Panc1 (cell line): ENCODE results near the gene INTS13.
A peak's percentile ranks its signal among the peaks of the same experiment; 100 is the strongest.

ENCODE experiments used
- CTCF ChIP-seq: fragments of 450-650 bp; IDR thresholded peaks from 2 replicates; pipeline ENCODE4 v1.5.1; 2017; ENCODE audit warnings: mild to moderate bottlenecking
- POLR2AphosphoS5 ChIP-seq: IDR thresholded peaks from 2 replicates; pipeline ENCODE4 v1.6.1; 2012; ENCODE audit warnings: mild to moderate bottlenecking, low read depth, low read length, moderate library complexity
- REST ChIP-seq, 2 experiments: IDR thresholded peaks; 2 replicates each; pipeline ENCODE4 v1.6.1; 2011 to 2012; ENCODE audit warnings: low read depth in 2 of 2, control low read depth in 1 of 2, low read length in 1 of 2, mild to moderate bottlenecking in 1 of 2, moderate library complexity in 1 of 2; ENCODE audit not compliant: insufficient read depth in 1 of 2
- SIN3A ChIP-seq: IDR thresholded peaks from 2 replicates; pipeline ENCODE4 v1.6.1; 2012; ENCODE audit warnings: low read depth, mild to moderate bottlenecking, low read length, moderate library complexity, borderline replicate concordance; ENCODE audit not compliant: insufficient read depth
- TCF7L2 ChIP-seq: IDR thresholded peaks from 2 replicates; pipeline ENCODE4 v1.6.1; 2011; ENCODE audit warnings: mild to moderate bottlenecking, low read depth, low read length, inconsistent platforms

GRCh38 chr12:26937443-26937862 is 328 bp downstream of the INTS13 start:
- TF ChIP-seq CTCF, result no peak
- TF ChIP-seq POLR2AphosphoS5, result no peak
- 0 out of 2 replicates have a peak, but pooled peaks have one; percentile 15 for TF ChIP-seq SIN3A
- no peak for TF ChIP-seq TCF7L2
- no peak for TF ChIP-seq REST (IDR thresholded peaks at IDR 0.05; ENCODE audit: insufficient read depth in 1 of 2, low read depth in 2 of 2, low read length in 1 of 2)
